HG03103 (cell line): ENCODE data around the gene CCDC24.
A peak's percentile ranks its signal among the peaks of the same experiment; 100 is the strongest.

Source experiments
- ATAC-seq: cut with Tn5 transposase; IDR thresholded peaks from one replicate; pipeline ENCODE4 v1.9.1; 2021; ENCODE audit warnings: low read depth; ENCODE audit not compliant: unreplicated experiment

Gene CCDC24

GRCh38 chr1:43991476-43992231 lies at the start of gene CCDC24:
TSS of gene CCDC24 (plus strand) at chr1:43991599. CDS start at chr1:43991879, 280 bp downstream.
- ATAC-seq = peak; percentile 66

DNA sequence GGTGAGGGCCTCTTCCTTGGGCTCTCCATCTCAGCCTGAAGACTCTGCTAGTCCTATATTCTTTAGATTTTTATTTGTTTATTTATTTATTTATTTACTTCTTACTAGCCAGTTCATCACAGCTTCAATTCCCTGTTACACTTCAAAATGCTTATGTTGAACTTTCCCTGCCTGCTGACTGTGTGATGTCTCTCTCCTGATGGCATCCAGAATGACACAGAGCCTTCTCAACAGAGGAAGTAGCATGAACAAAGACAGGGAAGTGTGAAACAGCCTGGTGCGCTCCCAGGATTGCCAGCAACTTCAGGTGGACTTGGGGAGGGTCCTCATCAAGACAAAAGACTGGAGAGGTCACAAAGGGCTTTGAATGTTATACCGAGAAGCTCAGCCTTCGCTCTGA lies 49.0 kb upstream of the CCDC24 start:
- no peak for ATAC-seq

DNA sequence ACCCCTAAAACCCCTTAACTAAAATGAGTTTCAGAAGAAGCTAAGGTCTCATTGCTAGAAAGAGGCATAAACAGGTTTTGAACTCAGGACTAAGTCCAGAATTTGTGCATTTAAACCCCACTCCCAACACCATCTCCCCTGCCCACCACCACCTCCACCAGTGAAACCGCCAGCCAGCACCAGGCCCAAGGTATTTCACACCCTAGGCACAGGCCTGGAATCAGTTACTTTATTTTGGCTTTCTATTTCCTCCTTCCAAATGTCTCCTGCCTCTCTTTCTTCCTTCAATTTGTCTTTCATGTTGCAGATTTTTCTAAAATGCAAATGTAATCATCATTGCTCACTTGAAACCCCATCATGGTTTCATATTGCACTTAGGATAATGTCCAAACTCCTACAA lies 46.5 kb upstream of the CCDC24 start:
- ATAC-seq = no peak

DNA sequence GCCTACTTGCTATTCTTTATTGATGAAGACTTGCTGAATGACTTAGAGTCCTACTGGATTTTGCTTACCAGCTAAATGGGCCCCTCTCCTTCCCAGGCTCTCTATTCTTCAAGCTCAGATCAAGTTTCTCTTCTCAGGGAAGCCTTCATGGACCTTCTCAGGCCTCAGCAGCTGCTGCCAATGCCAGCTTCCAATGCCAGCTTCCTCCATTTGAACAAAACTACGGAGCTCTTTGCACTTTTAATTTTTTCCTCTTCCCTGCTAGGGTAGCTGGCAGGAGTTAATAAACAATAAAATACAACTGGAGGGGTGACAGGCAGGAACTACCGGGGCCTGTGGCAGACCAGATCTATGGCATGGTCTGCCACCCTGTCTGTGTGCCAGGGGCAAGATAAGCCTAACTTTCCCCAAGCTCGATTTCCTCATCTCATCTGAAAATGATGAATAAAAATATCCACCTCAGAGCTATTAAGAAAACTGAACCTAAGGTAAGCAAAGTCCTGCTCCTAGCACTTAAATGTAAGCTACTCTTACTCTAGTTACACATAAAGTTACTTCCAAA lies 45.6 kb upstream of the CCDC24 start:
- ATAC-seq = no peak

GRCh38 chr1:43946236-43947060 lies 45.0 kb upstream of the CCDC24 start, which contains the start of gene IPO13:
TSS of gene IPO13 (plus strand) at chr1:43946950. CDS start at chr1:43947601, 651 bp downstream.
- peak; percentile 86 for ATAC-seq

- ATAC-seq = peak; percentile 6
Observed at GRCh38 chr1:43947061-43947873, 44.1 kb upstream of the CCDC24 start.

GRCh38 chr1:43947874-43948437 lies 43.4 kb upstream of the CCDC24 start:
- no peak for ATAC-seq

DNA sequence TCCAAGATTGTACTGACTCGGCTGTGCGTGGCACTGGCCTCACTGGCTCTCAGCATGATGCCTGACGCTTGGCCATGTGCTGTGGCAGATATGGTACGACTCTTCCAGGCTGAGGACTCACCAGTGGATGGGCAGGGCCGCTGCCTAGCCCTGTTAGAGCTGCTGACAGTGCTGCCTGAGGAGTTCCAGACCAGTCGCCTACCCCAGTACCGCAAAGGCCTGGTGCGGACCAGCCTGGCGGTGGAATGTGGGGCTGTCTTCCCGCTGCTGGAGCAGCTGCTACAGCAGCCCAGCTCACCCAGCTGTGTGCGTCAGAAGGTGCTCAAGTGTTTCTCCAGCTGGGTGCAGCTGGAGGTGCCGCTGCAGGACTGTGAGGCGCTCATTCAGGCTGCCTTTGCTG lies 41.7 kb upstream of the CCDC24 start:
- ATAC-seq = no peak

DNA sequence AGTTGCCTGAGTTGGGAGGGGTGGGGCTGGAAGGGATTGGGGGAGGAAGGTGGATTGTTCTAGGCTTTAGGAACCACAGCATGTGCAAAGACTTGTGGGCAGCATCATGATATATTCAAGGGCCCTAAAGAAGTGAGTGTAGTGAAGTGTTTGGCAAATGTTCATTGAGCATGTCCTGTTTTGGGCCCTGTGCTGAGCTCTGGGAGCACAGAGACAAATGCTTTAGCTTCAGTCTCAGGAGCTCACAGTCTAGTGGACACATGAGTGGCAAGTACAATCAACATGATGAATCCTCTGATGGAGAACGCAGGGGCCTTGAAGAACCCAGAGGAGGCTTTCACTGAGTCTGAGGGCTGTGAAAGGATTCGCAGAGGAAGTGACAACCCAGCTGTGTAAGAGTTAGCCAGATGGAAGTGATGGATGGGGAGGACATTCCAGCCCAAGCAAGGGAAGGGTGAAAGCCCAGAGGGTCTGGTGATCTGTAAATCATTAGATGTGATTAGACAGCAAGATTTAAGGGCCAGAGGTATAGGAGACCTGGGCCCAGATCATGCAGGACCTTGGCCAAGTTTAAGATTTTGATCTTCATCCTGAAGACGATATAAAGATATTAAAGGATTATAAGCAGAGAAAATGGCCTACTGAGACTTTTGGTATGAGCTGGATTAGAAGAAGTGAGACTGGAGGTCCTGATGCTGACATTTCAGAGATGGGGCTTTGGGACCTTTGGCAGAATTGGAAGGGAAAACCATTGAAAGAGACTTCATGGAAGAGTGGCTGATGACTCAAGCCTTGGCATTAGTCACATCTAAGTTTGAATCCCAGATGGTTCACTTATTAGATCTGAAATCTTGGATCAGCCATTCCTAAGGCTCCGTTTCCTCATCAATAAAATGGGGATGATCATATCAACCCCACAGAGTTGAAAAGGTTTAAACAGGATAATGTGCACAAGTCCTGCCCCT lies 40.1 kb upstream of the CCDC24 start:
- ATAC-seq = no peak

DNA sequence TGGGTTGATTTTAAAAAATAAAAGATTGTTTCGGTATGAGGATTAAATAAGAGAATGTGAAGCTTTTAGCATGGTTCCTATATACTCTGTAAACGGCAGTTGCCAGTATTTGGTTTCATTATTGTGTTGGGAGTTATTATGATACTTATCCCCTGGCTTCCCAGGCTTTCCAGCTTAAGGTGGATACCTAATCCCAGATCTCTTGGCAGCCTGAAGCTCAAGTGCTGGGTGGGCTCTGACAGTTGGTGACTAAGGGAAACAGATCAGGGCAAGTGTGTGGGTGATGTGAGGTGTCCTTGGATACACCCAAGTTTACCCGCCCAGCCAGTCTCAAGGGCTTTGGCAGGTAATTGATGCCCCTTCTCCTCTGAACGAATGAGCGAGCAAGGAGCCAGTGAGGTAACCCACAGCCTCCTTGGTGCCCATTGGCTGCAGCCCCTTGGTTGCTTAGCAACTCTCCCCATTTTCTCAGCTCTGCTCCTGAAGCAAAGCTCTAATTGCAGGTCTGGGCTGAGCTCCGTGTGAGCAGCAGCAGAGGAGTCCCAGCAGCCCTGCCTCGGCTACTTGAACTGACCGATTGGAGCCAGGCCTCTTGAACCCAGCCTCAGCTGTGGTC lies 38.6 kb upstream of the CCDC24 start:
- ATAC-seq = no peak

DNA sequence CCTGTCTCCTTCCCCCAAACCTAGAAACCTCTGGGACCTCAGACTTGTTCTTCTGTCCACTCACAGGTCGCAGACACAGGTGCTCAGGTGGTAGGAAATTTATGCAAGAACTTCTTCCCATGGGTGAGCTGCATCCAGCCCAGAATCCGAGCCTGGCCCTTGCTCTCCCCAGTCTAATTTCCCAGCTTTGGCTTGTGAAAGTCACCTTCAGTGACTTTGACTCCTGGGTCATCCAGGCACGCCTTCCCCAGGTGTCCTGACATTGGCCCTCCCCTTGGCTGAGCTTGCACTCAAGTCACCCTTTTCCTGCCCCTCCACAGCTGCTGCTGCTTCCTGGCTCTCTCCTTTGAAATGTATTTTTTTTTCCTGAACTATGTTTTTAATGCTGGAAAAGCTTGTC lies 38.0 kb upstream of the CCDC24 start:
- no peak for ATAC-seq

- ATAC-seq = no peak
Observed at GRCh38 chr1:43954036-43954435, 37.4 kb upstream of the CCDC24 start.

GRCh38 chr1:43956234-43956633 lies 35.2 kb upstream of the CCDC24 start:
- ATAC-seq = no peak

- no peak for ATAC-seq
Observed at GRCh38 chr1:43957407-43958040, 33.9 kb upstream of the CCDC24 start.

GRCh38 chr1:43958351-43959255 lies 32.8 kb upstream of the CCDC24 start:
- ATAC-seq = no peak

DNA sequence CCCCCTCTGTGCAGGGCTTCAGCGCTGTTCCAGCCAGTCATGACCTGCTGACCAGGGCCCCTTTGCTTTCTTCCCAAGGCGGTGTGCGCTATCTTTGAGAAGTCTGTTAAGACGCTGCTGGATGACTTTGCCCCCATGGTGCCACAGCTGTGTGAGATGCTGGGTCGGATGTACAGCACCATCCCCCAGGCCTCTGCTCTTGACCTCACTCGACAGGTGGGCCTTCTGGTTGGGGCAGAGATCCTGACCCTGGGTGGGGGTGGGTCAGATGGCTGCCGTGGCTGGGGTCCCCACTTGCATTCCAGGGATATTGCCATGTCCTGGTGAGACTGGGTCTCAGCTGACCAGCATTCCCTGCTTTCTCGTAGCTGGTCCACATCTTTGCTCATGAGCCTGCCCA lies 30.6 kb upstream of the CCDC24 start:
- no peak for ATAC-seq

DNA sequence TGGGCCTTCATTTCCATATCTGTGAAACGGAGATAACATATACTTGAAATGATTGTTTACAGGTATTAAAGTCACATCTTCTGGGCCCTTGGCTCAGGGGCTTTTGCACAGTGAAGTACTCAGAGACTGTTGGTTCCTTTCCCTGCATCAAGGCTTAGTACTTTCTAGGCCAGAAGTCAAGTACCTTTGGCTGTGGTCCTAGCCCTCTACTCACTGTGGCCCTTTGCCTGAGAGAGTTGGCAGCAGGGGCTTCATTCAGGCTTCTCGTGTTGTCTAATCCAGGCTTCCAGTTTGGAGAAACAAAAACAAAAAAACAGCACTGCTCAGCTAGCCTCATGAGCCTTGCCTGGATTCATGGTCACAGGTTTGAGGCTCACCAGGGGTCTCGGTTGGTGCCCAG lies 29.7 kb upstream of the CCDC24 start:
- no peak for ATAC-seq
